Neural progenitor cell (in vitro differentiated cells): Measurements from ENCODE around the gene WNT8A. TPM values are rescaled to one million over a fixed set of nuclear protein-coding genes. Genes with fewer than 3 reads are reported as not detected.
A peak's percentile ranks its signal among the peaks of the same experiment; 100 is the strongest.

Source experiments
- DNase-seq: peaks from one replicate; pipeline ENCODE4 v3.0.0-alpha.2; 2016; ENCODE audit warnings: low spot score
- H2AFZ ChIP-seq: fragments of 200-600 bp; sonication (generic); replicated peaks from 2 replicates; pipeline ENCODE4 v1.6.1; 2016; ENCODE audit warnings: antibody characterized with exemption
- H3F3A ChIP-seq: fragments of 200-600 bp; sonication (generic); 2 replicates; pipeline ENCODE4 v1.6.1; 2016; ENCODE audit warnings: antibody characterized with exemption, low read depth
- H3K27ac ChIP-seq: fragments of 200-600 bp; sonication (generic); 2 replicates; pipeline ENCODE4 v1.5.1; 2016; ENCODE audit warnings: mild to moderate bottlenecking
- H3K27me3 ChIP-seq: fragments of 200-600 bp; sonication (generic); 2 replicates; pipeline ENCODE4 v1.6.1; 2016; ENCODE audit warnings: mild to moderate bottlenecking, moderate library complexity
- H3K36me3 ChIP-seq: fragments of 200-600 bp; sonication (generic); 2 replicates; pipeline ENCODE4 v1.5.1; 2016
- H3K4me1 ChIP-seq: fragments of 200-600 bp; sonication (generic); 2 replicates; pipeline ENCODE4 v1.6.1; 2016; ENCODE audit warnings: mixed run types
- H3K4me2 ChIP-seq: fragments of 200-600 bp; sonication (generic); 2 replicates; pipeline ENCODE4 v1.6.1; 2016
- H3K4me3 ChIP-seq: fragments of 200-600 bp; sonication (generic); 2 replicates; pipeline ENCODE4 v1.5.1; 2016
- H3K79me2 ChIP-seq: fragments of 200-600 bp; sonication (generic); 2 replicates; pipeline ENCODE4 v1.6.1; 2016; ENCODE audit warnings: low read depth
- H3K9ac ChIP-seq: fragments of 200-600 bp; sonication (generic); 2 replicates; pipeline ENCODE4 v1.6.1; 2016
- H3K9me3 ChIP-seq: fragments of 200-600 bp; sonication (generic); 2 replicates; pipeline ENCODE4 v1.5.1; 2016; ENCODE audit warnings: low read depth
- H4K20me1 ChIP-seq: fragments of 200-600 bp; sonication (generic); 2 replicates; pipeline ENCODE4 v1.6.1; 2016; ENCODE audit warnings: low read depth
- H3K27ac Mint-ChIP-seq: 3 replicates; pipeline ENCODE4 v1.8.0; 2021; ENCODE audit warnings: mixed read lengths
- H3K27me3 Mint-ChIP-seq: 2 replicates; pipeline ENCODE4 v1.8.0; 2022; ENCODE audit warnings: low read depth, mild to moderate bottlenecking, inconsistent platforms, moderate library complexity, mixed read lengths; ENCODE audit not compliant: insufficient read depth
- H3K36me3 Mint-ChIP-seq: 3 replicates; pipeline ENCODE4 v1.8.0; 2021; ENCODE audit warnings: mixed read lengths
- H3K4me1 Mint-ChIP-seq: 3 replicates; pipeline ENCODE4 v1.8.0; 2021; ENCODE audit warnings: mixed read lengths
- H3K4me3 Mint-ChIP-seq: 3 replicates; pipeline ENCODE4 v1.8.0; 2021; ENCODE audit warnings: mild to moderate bottlenecking, moderate library complexity, mixed read lengths
- H3K9me3 Mint-ChIP-seq: 3 replicates; pipeline ENCODE4 v1.8.0; 2020; ENCODE audit warnings: mixed read lengths
- EZH2 ChIP-seq: fragments of 200-600 bp; sonication (generic); IDR thresholded peaks from 2 replicates; pipeline ENCODE4 v1.6.1; 2017; ENCODE audit warnings: antibody characterized with exemption, mild to moderate bottlenecking, moderate library complexity
- EZH2phosphoT487 ChIP-seq: fragments of 200-600 bp; sonication (generic); IDR thresholded peaks from 2 replicates; pipeline ENCODE4 v1.6.1; 2017; ENCODE audit warnings: antibody characterized with exemption
- total RNA-seq: library from RNA; depleted of rRNA; stranded (reverse); fragments of >200 nt; gene quantifications from 2 replicates; pipeline ENCODE4 v1.2.3, GENCODE V29; 2015; ENCODE audit warnings: low replicate concordance
- TF ChIP-seq, protein P1 (sequence below): fragments of 200-600 bp; sonication (generic); IDR thresholded peaks from 2 replicates; pipeline ENCODE4 v1.5.1; 2017; ENCODE audit warnings: antibody characterized with exemption, mild to moderate bottlenecking

The WNT8A gene
- total RNA-seq, 1 donor from 2014 or later = not detected

DNA sequence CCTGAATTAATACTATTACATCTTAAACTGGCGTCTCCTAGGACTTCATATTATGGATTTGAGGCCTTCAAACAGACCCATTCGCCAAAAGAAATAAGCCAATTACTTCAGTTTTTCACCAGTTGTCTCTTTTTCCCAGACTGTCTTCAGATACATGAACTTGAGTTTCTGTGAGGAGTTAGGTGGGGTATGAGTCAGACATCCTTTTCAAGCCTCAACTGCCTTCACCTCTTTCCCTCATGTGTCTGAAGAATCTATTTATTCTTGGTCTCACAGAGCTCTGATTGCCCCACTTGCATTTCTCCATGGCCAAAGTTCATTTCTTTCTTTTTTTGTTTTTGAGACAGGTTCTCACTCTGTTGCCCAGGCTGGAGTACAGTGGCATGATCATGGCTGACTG, 12.5 kb downstream of the WNT8A start:
- Histone ChIP-seq H3K4me1 (peaks cover 15% of the 10 kb centered on the region), H3K4me2 (no peak overlapping the region), H3F3A (peaks cover 5% of the 10 kb centered on the region), H4K20me1 (no peaks in the 10 kb centered on the region), H3K79me2 (no peaks in the 10 kb centered on the region), H3K9ac (no peak overlapping the region), H2AFZ (no peak overlapping the region), H3K27ac (no peak overlapping the region), H3K9me3 (no peaks in the 10 kb centered on the region), H3K27me3 (peaks cover 19% of the 10 kb centered on the region), H3K36me3 (no peaks in the 10 kb centered on the region), H3K4me3 (no peak overlapping the region)
- TF ChIP-seq, protein P1, sequence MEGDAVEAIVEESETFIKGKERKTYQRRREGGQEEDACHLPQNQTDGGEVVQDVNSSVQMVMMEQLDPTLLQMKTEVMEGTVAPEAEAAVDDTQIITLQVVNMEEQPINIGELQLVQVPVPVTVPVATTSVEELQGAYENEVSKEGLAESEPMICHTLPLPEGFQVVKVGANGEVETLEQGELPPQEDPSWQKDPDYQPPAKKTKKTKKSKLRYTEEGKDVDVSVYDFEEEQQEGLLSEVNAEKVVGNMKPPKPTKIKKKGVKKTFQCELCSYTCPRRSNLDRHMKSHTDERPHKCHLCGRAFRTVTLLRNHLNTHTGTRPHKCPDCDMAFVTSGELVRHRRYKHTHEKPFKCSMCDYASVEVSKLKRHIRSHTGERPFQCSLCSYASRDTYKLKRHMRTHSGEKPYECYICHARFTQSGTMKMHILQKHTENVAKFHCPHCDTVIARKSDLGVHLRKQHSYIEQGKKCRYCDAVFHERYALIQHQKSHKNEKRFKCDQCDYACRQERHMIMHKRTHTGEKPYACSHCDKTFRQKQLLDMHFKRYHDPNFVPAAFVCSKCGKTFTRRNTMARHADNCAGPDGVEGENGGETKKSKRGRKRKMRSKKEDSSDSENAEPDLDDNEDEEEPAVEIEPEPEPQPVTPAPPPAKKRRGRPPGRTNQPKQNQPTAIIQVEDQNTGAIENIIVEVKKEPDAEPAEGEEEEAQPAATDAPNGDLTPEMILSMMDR = no peak
- no peak for TF ChIP-seq EZH2phosphoT487
- TF ChIP-seq EZH2 = no peak
- Mint-ChIP-seq H3K4me3 (no peak overlapping the region), H3K4me1 (peaks cover 16% of the 10 kb centered on the region), H3K27ac (no peak overlapping the region), H3K36me3 (no peaks in the 10 kb centered on the region), H3K27me3 (peaks cover 3% of the 10 kb centered on the region), H3K9me3 (no peaks in the 10 kb centered on the region)
- no peak for DNase-seq

DNA sequence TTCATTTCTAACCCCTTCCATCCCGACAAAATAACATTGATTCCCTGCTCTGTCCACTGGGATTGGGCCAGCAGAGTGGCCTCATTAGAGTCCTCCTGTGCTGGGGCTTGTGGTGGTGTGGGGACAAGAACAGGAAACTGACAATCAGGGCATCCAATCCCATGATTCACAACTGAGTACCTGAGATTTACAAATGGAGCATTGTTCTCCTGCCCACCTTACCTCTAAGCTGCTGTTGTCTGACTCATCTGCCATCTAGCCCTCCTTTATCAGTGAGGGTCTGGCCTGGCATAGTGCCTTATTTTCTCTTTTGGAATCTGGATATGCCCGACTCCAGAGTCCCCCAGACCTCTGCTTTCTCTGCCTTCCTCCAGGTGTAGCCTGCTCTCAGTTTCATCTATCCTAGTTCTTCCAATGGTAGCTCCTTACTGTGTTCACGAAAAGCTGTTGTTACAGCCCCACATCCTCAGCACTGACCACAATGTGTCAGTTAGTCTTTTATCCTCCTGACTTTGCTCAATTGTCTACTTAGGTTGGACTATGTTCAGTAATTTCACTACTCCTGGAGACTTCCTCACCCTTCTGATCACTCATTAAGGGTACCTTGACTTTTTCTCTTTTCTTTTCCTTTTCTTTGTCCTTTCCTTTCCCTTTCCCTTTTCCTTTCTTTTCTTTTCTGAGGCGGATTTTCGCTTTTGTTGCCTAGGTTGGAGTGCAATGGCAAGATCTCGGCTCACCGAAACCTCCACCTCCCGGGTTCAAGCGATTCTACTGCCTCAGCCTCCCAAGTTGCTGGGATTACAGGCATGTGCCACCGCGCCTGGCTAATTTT, 13.4 kb downstream of the WNT8A start:
- TF ChIP-seq, protein P1 = no peak
- no peak for TF ChIP-seq EZH2phosphoT487
- TF ChIP-seq EZH2 = no peak
- H3K27ac ChIP-seq = no peak overlapping the region
- Mint-ChIP-seq H3K27me3 (peaks cover 3% of the 10 kb centered on the region), H3K9me3 (no peaks in the 10 kb centered on the region), H3K4me3 (no peak overlapping the region), H3K4me1 (peaks cover 18% of the 10 kb centered on the region), H3K27ac (peak overlapping the region; percentile 47), H3K36me3 (no peaks in the 10 kb centered on the region)
- H2AFZ ChIP-seq = no peak overlapping the region
- H3K79me2 ChIP-seq = no peaks in the 10 kb centered on the region
- no peak for DNase-seq
- peaks cover 19% of the 10 kb centered on the region for H3K27me3 ChIP-seq
- H3K9ac ChIP-seq = no peak overlapping the region
- H3K9me3 ChIP-seq = no peaks in the 10 kb centered on the region
- H3K4me1 ChIP-seq = peaks cover 15% of the 10 kb centered on the region
- H3K36me3 ChIP-seq = no peaks in the 10 kb centered on the region
- H3F3A ChIP-seq = peaks cover 5% of the 10 kb centered on the region
- H4K20me1 ChIP-seq = no peaks in the 10 kb centered on the region
- no peak overlapping the region for H3K4me2 ChIP-seq
- H3K4me3 ChIP-seq = no peak overlapping the region

DNA sequence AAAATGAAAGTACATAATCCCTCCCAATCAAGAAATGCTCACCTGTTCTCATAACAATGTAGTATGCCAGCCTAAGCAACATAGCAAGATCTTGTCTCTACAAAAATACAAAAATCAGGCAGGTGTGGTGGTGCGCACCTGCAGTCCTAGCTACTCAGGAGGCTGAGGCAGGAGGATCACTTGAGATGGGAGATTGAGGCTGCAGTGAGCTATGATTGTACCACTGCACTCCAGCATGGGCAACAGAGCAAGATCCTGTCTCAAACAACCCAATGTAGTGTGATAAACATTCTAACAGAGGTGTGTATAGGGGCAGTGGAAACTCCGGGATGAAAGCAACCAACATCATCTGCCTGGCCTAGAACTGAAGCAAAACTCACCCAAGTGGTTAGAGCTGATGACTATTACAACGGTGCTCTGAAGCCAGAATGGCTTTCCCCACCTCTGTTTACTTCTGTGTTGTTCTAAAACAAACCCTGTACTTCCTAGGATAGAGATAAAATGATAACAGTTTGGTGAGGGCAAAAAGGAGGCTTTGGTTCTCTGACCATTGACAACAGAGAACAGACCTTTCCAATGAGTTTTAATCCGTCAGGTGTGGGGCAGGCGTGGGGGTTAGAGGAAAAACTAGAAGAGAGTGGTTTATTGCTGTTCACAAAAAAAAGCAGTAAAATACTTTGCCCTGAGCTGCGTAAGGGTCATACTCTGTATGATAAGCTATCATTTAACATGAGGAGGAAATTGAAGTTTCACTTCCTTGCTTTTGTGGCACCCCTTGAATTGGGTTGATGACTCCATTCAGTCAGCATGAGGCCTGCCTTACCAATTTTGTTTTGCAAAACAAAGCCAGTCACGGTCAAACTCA, 18.9 kb downstream of the WNT8A start:
- Histone ChIP-seq H4K20me1 (no peaks in the 10 kb centered on the region), H3K4me3 (no peak overlapping the region), H3K9me3 (no peaks in the 10 kb centered on the region), H3K27ac (no peak overlapping the region), H3K4me1 (peaks cover 6% of the 10 kb centered on the region), H3K36me3 (no peaks in the 10 kb centered on the region), H3K79me2 (no peaks in the 10 kb centered on the region), H2AFZ (no peak overlapping the region), H3F3A (no peaks in the 10 kb centered on the region), H3K9ac (no peak overlapping the region), H3K27me3 (no peaks in the 10 kb centered on the region), H3K4me2 (no peak overlapping the region)
- no peak for TF ChIP-seq EZH2
- TF ChIP-seq, protein P1 = no peak
- TF ChIP-seq EZH2phosphoT487 = no peak
- no peak for DNase-seq
- Mint-ChIP-seq H3K4me1 (peaks cover 19% of the 10 kb centered on the region), H3K27me3 (no peaks in the 10 kb centered on the region), H3K9me3 (no peaks in the 10 kb centered on the region), H3K4me3 (no peak overlapping the region), H3K27ac (no peak overlapping the region), H3K36me3 (no peaks in the 10 kb centered on the region)
